ENCODE measurements around the gene B4GALNT1. TPM values are rescaled to one million over a fixed set of nuclear protein-coding genes. Genes with fewer than 3 reads are reported as not detected.

Gene B4GALNT1
- total RNA-seq, 1 donor from 2014 or later, result 0.78 TPM

DNA sequence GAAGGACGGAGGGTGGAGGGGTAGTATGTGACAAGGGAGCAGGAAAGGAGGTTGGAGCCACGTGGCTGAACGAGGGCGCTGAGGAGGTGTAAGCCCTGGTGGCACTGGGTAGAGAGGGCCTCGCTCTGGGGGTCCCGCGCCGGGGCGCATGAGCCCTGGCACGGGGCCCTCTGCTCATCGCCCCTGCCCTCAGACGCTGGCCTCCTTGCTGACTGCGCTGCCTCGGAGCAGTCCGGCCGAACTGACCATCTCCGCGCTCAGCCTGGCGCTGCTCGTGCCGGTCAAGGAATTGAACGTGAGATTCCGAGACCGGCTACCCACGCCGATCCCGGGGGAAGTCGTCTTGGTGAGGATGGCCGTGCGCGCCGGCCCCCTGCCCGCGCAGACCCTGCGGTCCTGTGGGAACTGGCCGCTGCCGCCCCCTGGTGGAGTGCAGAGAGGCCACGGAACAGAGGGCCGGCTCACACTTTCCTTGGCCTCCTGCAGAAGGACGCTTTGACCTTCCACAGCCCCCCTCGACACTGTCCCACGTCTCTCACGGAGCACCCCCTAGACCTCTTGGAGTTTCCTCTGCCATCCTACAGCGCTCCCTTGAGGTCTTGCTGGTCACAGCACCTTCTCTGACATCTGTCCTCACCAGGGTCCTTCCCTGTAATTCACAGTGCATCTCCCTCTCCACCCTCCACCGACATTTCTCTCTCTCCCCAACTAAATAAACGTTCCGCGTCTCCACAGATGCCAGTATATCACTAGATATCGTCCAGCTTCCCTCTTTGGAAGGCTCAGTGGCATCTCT lies 11.3 kb downstream of the B4GALNT1 start:
- peaks cover 25% of the 10 kb centered on the region for H3K36me3 Mint-ChIP-seq
- no peaks in the 10 kb centered on the region for H3K9me3 Mint-ChIP-seq
- H3K4me3 Mint-ChIP-seq, result peak overlapping the region; percentile 65
- H3K27ac Mint-ChIP-seq, result no peak overlapping the region
- H3K4me1 Mint-ChIP-seq, result peaks cover 14% of the 10 kb centered on the region
- peaks cover 99% of the 10 kb centered on the region for H3K27me3 Mint-ChIP-seq (ENCODE audit: low read depth)
- DNase-seq (ENCODE audit: low spot score in 2 of 2, unreplicated experiment in 2 of 2), result peak; percentile 67 to 83
- TF ChIP-seq CTCF (IDR thresholded peaks at IDR 0.05; ENCODE audit: unreplicated experiment), result peak; percentile 90

GRCh38 chr12:57620936-57621496 lies 12.0 kb downstream of the B4GALNT1 start:
- peaks cover 31% of the 10 kb centered on the region for H3K36me3 Mint-ChIP-seq
- no peak for DNase-seq (ENCODE audit: low spot score in 2 of 2, unreplicated experiment in 2 of 2)
- peaks cover 14% of the 10 kb centered on the region for H3K4me1 Mint-ChIP-seq
- no peak overlapping the region for H3K27ac Mint-ChIP-seq
- no peak for TF ChIP-seq CTCF (IDR thresholded peaks at IDR 0.05; ENCODE audit: unreplicated experiment)
- peak overlapping the region; percentile 65 for H3K4me3 Mint-ChIP-seq
- peaks cover 99% of the 10 kb centered on the region for H3K27me3 Mint-ChIP-seq (ENCODE audit: low read depth)
- H3K9me3 Mint-ChIP-seq, result no peaks in the 10 kb centered on the region

GRCh38 chr12:57620245-57620935 lies 12.6 kb downstream of the B4GALNT1 start:
- Mint-ChIP-seq H3K4me1 (peaks cover 14% of the 10 kb centered on the region), H3K4me3 (peak overlapping the region; percentile 65), H3K27me3 (ENCODE audit: low read depth) (peaks cover 99% of the 10 kb centered on the region), H3K36me3 (peaks cover 38% of the 10 kb centered on the region), H3K27ac (no peak overlapping the region), H3K9me3 (no peaks in the 10 kb centered on the region)
- no peak for DNase-seq (ENCODE audit: low spot score in 2 of 2, unreplicated experiment in 2 of 2)
- TF ChIP-seq CTCF (IDR thresholded peaks at IDR 0.05; ENCODE audit: unreplicated experiment), result no peak

DNA sequence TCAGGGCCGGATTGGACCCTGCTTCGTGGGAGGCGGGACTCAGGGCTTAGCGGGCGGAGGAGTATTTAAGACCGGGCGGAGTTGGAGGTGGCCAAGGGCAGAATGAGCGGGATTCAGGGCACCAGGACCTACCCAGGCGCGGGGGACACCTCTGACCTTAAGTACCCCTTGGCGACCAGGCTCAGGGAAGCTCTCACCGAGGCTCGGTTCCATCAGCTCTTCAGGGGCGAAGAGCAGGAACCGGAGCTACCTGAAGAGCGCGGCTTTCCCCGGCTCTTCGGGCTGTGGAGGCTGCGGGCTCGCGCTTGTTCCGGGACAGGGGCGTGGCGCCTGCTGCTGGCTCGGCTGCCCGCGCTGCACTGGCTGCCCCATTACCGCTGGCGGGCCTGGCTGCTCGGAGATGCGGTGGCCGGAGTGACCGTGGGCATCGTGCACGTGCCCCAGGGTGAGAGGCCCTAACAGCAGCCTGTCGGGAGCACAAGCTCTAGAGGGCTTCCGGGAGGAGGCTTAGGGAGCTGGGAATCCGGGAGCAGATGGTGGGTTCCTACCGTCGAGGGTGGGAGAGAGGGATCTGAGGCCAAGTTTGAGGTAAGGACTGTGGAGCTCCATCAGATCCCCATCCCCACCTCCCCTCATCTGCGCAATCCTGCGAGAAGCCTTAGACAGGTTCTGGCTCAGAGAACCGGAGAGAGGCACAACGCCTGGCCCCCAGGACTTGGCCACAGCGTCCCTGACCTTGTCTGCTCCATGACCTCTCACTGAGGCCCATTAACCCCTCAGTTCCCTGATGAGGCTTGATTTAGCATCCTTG lies 13.4 kb downstream of the B4GALNT1 start:
- Mint-ChIP-seq H3K4me3 (no peak overlapping the region), H3K4me1 (peaks cover 14% of the 10 kb centered on the region)

More for the DNA sequence above, 13.4 kb downstream of the B4GALNT1 start:
- Mint-ChIP-seq H3K36me3 (peaks cover 41% of the 10 kb centered on the region), H3K27me3 (ENCODE audit: low read depth) (peaks cover 92% of the 10 kb centered on the region), H3K27ac (no peak overlapping the region), H3K9me3 (no peaks in the 10 kb centered on the region)
- DNase-seq (ENCODE audit: low spot score in 2 of 2, unreplicated experiment in 2 of 2), result no peak
- TF ChIP-seq CTCF (IDR thresholded peaks at IDR 0.05; ENCODE audit: unreplicated experiment), result no peak

Data from mesothelial cell of epicardium (in vitro differentiated cells).